Measurements from ENCODE around the gene STK32B. TPM values are rescaled to one million over a fixed set of nuclear protein-coding genes. Genes with fewer than 3 reads are reported as not detected.

The STK32B gene
- total RNA-seq, 1 experiment from 2014 or later: 15.1 TPM

DNA sequence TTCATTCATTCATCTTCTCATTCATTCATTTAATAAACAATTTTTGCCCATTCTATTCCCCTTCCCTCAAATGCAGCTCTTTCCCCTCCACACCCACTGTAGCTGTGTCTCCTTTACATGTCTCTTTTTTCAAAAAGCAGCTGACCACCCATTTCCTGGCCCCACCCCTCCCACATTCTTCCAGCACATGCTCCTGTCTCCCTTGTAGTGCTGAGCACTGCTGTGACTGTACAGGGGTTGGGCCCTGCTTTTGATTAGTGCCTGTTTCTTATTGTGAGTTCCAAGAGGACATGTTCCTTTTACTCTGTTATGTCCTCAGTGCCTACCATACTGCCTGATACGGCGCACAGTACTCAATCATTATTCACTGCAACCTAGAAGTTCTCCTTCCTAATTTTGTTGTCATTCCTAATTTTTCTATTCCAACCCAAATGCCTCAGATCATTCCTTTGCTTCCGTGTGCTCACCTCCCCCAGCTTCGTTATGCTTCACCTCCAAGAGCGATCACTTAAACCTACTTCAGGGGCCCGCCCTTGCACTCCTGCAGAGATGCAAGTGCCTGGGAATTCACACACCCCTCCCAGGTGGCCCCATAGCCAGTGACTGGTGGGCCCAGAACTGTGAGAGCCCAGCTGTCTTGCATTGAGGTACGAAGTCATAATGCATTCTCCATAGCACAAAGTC is 152.2 kb downstream of the STK32B start:
- TF ChIP-seq, protein P1, sequence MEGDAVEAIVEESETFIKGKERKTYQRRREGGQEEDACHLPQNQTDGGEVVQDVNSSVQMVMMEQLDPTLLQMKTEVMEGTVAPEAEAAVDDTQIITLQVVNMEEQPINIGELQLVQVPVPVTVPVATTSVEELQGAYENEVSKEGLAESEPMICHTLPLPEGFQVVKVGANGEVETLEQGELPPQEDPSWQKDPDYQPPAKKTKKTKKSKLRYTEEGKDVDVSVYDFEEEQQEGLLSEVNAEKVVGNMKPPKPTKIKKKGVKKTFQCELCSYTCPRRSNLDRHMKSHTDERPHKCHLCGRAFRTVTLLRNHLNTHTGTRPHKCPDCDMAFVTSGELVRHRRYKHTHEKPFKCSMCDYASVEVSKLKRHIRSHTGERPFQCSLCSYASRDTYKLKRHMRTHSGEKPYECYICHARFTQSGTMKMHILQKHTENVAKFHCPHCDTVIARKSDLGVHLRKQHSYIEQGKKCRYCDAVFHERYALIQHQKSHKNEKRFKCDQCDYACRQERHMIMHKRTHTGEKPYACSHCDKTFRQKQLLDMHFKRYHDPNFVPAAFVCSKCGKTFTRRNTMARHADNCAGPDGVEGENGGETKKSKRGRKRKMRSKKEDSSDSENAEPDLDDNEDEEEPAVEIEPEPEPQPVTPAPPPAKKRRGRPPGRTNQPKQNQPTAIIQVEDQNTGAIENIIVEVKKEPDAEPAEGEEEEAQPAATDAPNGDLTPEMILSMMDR (conservative IDR thresholded peaks at IDR 0.05; ENCODE audit: low read depth, low read length): no peak
- TF ChIP-seq EZH2 (IDR thresholded peaks at IDR 0.05; ENCODE audit: borderline replicate concordance, low read depth, low read length, poor library complexity, severe bottlenecking): no peak
- Histone ChIP-seq H3K27ac (ENCODE audit: low read depth, low read length, poor library complexity, severe bottlenecking) (peak overlapping the region; percentile 90), H3K36me3 (ENCODE audit: insufficient read depth, low read length, poor library complexity, severe bottlenecking) (no peaks in the 10 kb centered on the region), H3K9me3 (ENCODE audit: low read depth, low read length, poor library complexity, severe bottlenecking) (peaks cover 11% of the 10 kb centered on the region), H3K4me1 (ENCODE audit: insufficient read depth, low read length, poor library complexity, severe bottlenecking) (peaks cover 37% of the 10 kb centered on the region), H3K4me3 (ENCODE audit: low read depth, low read length, poor library complexity, severe bottlenecking) (no peak overlapping the region), H3K27me3 (replicated peaks; ENCODE audit: insufficient read depth, low read depth, low read length, poor library complexity) (no peaks in the 10 kb centered on the region)
- ChIA-PET CTCF (no interaction called here), POLR2A (ENCODE audit: low non-redundant PET) (no interaction called here)
- BruUV-seq (replicated peaks): no TSS peak
- DNase-seq (ENCODE audit: low spot score): peak; percentile 39
- intact Hi-C loops (cut with micrococcal nuclease; ENCODE audit: unreplicated experiment): no loop called here

DNA sequence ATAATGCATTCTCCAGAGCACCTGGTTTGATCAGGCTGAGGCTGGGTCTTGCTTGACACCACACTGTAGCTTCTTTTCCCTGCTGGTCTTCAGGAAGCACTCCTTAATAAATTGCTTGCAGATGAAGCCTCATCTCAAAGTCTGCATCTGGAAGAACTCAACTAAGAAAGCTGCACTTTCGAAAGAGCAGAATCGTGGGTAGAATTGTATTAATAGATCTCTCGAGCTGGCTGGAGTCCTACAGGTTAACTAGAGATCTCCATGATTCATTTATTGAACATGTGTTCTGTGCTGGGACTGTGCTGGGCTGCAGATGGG is 152.7 kb downstream of the STK32B start:
- H3K36me3 ChIP-seq (ENCODE audit: insufficient read depth, low read length, poor library complexity, severe bottlenecking): no peaks in the 10 kb centered on the region
- intact Hi-C loops (cut with micrococcal nuclease; ENCODE audit: unreplicated experiment): no loop called here
- POLR2A ChIA-PET (ENCODE audit: low non-redundant PET): no interaction called here
- H3K27me3 ChIP-seq (replicated peaks; ENCODE audit: insufficient read depth, low read depth, low read length, poor library complexity): no peaks in the 10 kb centered on the region
- peaks cover 11% of the 10 kb centered on the region for H3K9me3 ChIP-seq (ENCODE audit: low read depth, low read length, poor library complexity, severe bottlenecking)
- DNase-seq (ENCODE audit: low spot score): peak; percentile 42
- TF ChIP-seq, protein P1 (conservative IDR thresholded peaks at IDR 0.05; ENCODE audit: low read depth, low read length): no peak
- no peak for TF ChIP-seq EZH2 (IDR thresholded peaks at IDR 0.05; ENCODE audit: borderline replicate concordance, low read depth, low read length, poor library complexity, severe bottlenecking)
- BruUV-seq (replicated peaks): no TSS peak
- H3K4me3 ChIP-seq (ENCODE audit: low read depth, low read length, poor library complexity, severe bottlenecking): no peak overlapping the region
- peak overlapping the region; percentile 90 for H3K27ac ChIP-seq (ENCODE audit: low read depth, low read length, poor library complexity, severe bottlenecking)
- CTCF ChIA-PET: no interaction called here
- peaks cover 37% of the 10 kb centered on the region for H3K4me1 ChIP-seq (ENCODE audit: insufficient read depth, low read length, poor library complexity, severe bottlenecking)

DNA sequence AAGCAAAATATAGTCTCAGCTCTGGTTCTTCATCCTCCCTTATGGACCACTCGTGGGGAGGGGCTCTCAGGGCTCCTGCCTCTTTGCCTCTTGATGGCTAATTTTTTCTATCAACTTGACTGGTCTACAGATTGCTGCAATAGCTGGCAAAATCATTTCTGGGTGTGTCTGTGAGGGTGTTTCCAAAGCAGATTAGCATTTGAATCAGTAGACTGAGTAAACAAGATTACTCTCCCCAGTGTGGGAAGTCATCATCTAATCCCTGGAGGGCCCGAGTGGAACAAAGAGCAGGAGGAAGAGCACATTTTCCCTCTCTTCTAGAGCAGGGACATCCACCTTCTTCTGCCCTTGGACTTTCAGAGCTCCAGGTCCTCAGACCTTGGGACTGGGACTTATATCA is 153.5 kb downstream of the STK32B start:
- peak; percentile 94 for DNase-seq (ENCODE audit: low spot score)

More for the DNA sequence above, 153.5 kb downstream of the STK32B start:
- ChIA-PET CTCF (interaction anchor here (0.7 kb wide), 1 partner anchor 73 kb away, joined by 3 read pairs; no protein-coding TSS in a partner anchor), POLR2A (ENCODE audit: low non-redundant PET) (no interaction called here)
- peaks cover 37% of the 10 kb centered on the region for H3K4me1 ChIP-seq (ENCODE audit: insufficient read depth, low read length, poor library complexity, severe bottlenecking)
- BruUV-seq (replicated peaks): no TSS peak
- intact Hi-C loops (cut with micrococcal nuclease; ENCODE audit: unreplicated experiment): loop anchor here (5.0 kb wide), 1 partner anchor 138 kb away; no protein-coding TSS in a partner anchor
- no peak for TF ChIP-seq EZH2 (IDR thresholded peaks at IDR 0.05; ENCODE audit: borderline replicate concordance, low read depth, low read length, poor library complexity, severe bottlenecking)
- TF ChIP-seq, protein P1 (conservative IDR thresholded peaks at IDR 0.05; ENCODE audit: low read depth, low read length): no peak
- peaks cover 11% of the 10 kb centered on the region for H3K9me3 ChIP-seq (ENCODE audit: low read depth, low read length, poor library complexity, severe bottlenecking)
- H3K27me3 ChIP-seq (replicated peaks; ENCODE audit: insufficient read depth, low read depth, low read length, poor library complexity): no peaks in the 10 kb centered on the region
- no peaks in the 10 kb centered on the region for H3K36me3 ChIP-seq (ENCODE audit: insufficient read depth, low read length, poor library complexity, severe bottlenecking)
- peak overlapping the region; percentile 90 for H3K27ac ChIP-seq (ENCODE audit: low read depth, low read length, poor library complexity, severe bottlenecking)
- H3K4me3 ChIP-seq (ENCODE audit: low read depth, low read length, poor library complexity, severe bottlenecking): no peak overlapping the region

Data from A673 (cell line).